ENCODE measurements around the gene POTED.
"Not testable (repeated sequence)": the region's sequence is repeated elsewhere in the genome, so short reads cannot be mapped to it uniquely, and the experiment has no call there.

The POTED gene
- total RNA-seq = 0 reads per million in 2 experiments

DNA sequence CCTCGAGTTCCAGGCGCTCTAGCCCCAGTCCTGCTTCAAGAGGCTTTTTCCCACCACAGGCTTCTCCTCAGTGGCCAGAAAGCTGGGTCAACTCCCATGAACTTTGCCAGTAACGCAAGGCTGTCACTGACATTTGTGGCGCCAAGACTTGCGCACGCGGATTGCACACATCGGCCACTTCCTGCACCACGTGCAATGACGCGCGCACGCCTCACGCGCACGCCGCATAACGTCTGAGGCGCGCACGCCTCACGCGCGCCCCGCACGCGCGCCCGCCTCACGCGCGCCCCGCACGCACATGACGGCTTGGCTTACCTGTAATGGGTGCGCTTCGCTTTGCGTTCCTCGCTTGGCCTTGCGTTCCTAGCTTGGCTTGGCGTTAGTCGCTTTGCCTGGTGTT is at the start of gene POTED:
TSS of gene POTED (plus strand) at position 301 of the 400 bp plus-strand sequence. CDS start 452 bp downstream, outside the sequence.
- DNase-seq (ENCODE audit: low read depth) = not testable (repeated sequence)

DNA sequence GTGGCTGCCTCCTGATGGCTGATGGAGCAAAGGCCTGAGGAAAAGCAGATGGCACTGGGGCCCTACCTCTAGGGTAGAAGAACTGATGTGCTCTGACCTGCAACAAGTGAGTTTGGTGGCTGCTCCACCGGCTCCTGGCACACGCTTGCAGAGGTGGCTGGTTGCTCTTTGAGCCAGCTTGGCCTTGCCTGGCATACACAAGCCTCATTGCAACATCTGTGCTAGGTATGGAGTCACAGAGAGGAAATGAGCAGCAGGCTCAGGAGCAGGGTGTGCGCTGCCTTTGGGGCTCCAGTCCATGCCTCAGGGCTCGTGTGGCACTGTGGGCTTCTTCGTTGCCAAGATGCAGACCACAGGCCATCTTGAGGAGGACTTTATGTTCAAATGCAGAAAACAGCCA is 40.5 kb downstream of the POTED start:
- DNase-seq (ENCODE audit: low read depth) = not testable (repeated sequence)

GRCh38 chr21:13651746-13652145 is 42.2 kb downstream of the POTED start:
- not testable (repeated sequence) for DNase-seq (ENCODE audit: low read depth)

All from T follicular helper cell (primary cell).